Airway epithelial cell (primary cell): ENCODE measurements around the gene SWSAP1. TPM values are rescaled to one million over a fixed set of nuclear protein-coding genes. Genes with fewer than 3 reads are reported as not detected.

ENCODE experiments used
- total RNA-seq: library from RNA; depleted of rRNA; stranded (reverse); fragments of >200 nt; gene quantifications from 2 replicates; pipeline ENCODE4 v1.2.3, GENCODE V29; 2015

SWSAP1 gene
- total RNA-seq, result 2.5 and 4.3 TPM in 2 replicates

GRCh38 chr19:11374433-11375142, at the start of gene SWSAP1:
Gene SWSAP1 (plus strand): TSS chr19:11374666. CDS start chr19:11374681, 15 bp downstream.

GRCh38 chr19:11339254-11340098, 35.0 kb upstream of the SWSAP1 start, which contains the start of gene RAB3D:
Gene RAB3D (minus strand): TSS chr19:11339657. CDS start chr19:11337399, 2,258 bp downstream.

GRCh38 chr19:11346104-11346940, 28.1 kb upstream of the SWSAP1 start, which contains the start of the genes CCDC159 and TMEM205:
Gene CCDC159 (plus strand): TSS chr19:11346519. CDS start chr19:11346607, 88 bp downstream.
Gene TMEM205 (minus strand): TSS chr19:11346268. CDS start chr19:11345619, 649 bp downstream.

GRCh38 chr19:11355160-11356073, 19.0 kb upstream of the SWSAP1 start, which contains the start of gene PLPPR2:
Gene PLPPR2 (plus strand): TSS chr19:11355432. CDS start chr19:11357674, 2,242 bp downstream.

GRCh38 chr19:11418549-11419506, 44.4 kb downstream of the SWSAP1 start, which contains the start of gene RGL3:
Gene RGL3 (minus strand): TSS chr19:11419314. CDS start chr19:11419278, 36 bp downstream.

Other genes with a start within 250 kb of the SWSAP1 start
- 31.2 and 40.9 TPM in 2 replicates for gene SPC24, start 218.9 kb upstream of the SWSAP1 start, total RNA-seq
- 24.9 and 25.2 TPM in 2 replicates for gene KANK2, start 177.1 kb upstream of the SWSAP1 start, total RNA-seq
- not detected in 2 replicates for gene ANGPTL8, start 135.0 kb upstream of the SWSAP1 start, total RNA-seq
- 33.5 and 39.3 TPM in 2 replicates for gene DOCK6, start 112.1 kb upstream of the SWSAP1 start, total RNA-seq
- gene TSPAN16, start 78.5 kb upstream of the SWSAP1 start, total RNA-seq, result not detected in 2 replicates
- gene RAB3D, start 35.0 kb upstream of the SWSAP1 start, total RNA-seq, result 58.9 and 77.6 TPM in 2 replicates
- 161 and 202 TPM in 2 replicates for gene TMEM205, start 28.4 kb upstream of the SWSAP1 start, total RNA-seq
- 7.8 and 8.7 TPM in 2 replicates for gene CCDC159, start 28.1 kb upstream of the SWSAP1 start, total RNA-seq
- gene PLPPR2, start 19.2 kb upstream of the SWSAP1 start, total RNA-seq, result 13.6 TPM in 2 replicates
- gene EPOR, start 9.6 kb downstream of the SWSAP1 start, total RNA-seq, result 0.79 and 1.4 TPM in 2 replicates
- gene RGL3, start 44.6 kb downstream of the SWSAP1 start, total RNA-seq, result not detected in 2 replicates
- 0.14 TPM in 1 of 2 replicates, not detected in the other for gene ODAD3, start 60.5 kb downstream of the SWSAP1 start, total RNA-seq
- gene PRKCSH, start 61.0 kb downstream of the SWSAP1 start, total RNA-seq, result 140 and 183 TPM in 2 replicates
- gene ELAVL3, start 106.4 kb downstream of the SWSAP1 start, total RNA-seq, result not detected in 2 replicates
- gene ZNF653, start 131.2 kb downstream of the SWSAP1 start, total RNA-seq, result 3.9 and 6.2 TPM in 2 replicates
- 41.3 and 44.0 TPM in 2 replicates for gene ECSIT, start 154.5 kb downstream of the SWSAP1 start, total RNA-seq
- gene CNN1, start 164.2 kb downstream of the SWSAP1 start, total RNA-seq, result 0.19 and 0.21 TPM in 2 replicates
- 57.1 and 59.6 TPM in 2 replicates for gene ELOF1, start 184.6 kb downstream of the SWSAP1 start, total RNA-seq
- 12.5 and 13.6 TPM in 2 replicates for gene ACP5, start 203.0 kb downstream of the SWSAP1 start, total RNA-seq
- 7.1 and 9.6 TPM in 2 replicates for gene ZNF627, start 222.8 kb downstream of the SWSAP1 start, total RNA-seq